Activated T-cell treated with anti-CD3 and anti-CD28 coated beads for 1 hour (primary cell): ENCODE measurements around the gene MATCAP1.

Experiments
- DNase-seq: peaks from one replicate; pipeline ENCODE4 v3.0.0-alpha.2; 2020; ENCODE audit warnings: low read depth

MATCAP1 gene

GRCh38 chr16:67128417-67128816, 55.3 kb downstream of the MATCAP1 start:
- DNase-seq: no peak
